Stromal cell of bone marrow (primary cell): ENCODE data around the gene MSRB2.
A peak's percentile ranks its signal among the peaks of the same experiment; 100 is the strongest.
"Not testable (repeated sequence)": the region's sequence is repeated elsewhere in the genome, so short reads cannot be mapped to it uniquely, and the experiment has no call there.

ENCODE experiments used
- DNase-seq: peaks from one replicate; pipeline ENCODE4 v3.0.0-alpha.2; 2012; ENCODE audit warnings: low read depth

MSRB2 gene

GRCh38 chr10:23095404-23095965 lies at the start of gene MSRB2:
MSRB2 (plus strand) TSS chr10:23095579; CDS start chr10:23095609, 30 bp downstream.
- DNase-seq = peak; percentile 88

GRCh38 chr10:23046027-23046426 lies 49.4 kb upstream of the MSRB2 start:
- DNase-seq = no peak

GRCh38 chr10:23047201-23048050 lies 48.0 kb upstream of the MSRB2 start:
- no peak for DNase-seq

GRCh38 chr10:23048191-23048590 lies 47.2 kb upstream of the MSRB2 start:
- no peak for DNase-seq

- no peak for DNase-seq
These were observed 44.1 kb upstream of the MSRB2 start for GRCh38 chr10:23051278-23051677.

DNA sequence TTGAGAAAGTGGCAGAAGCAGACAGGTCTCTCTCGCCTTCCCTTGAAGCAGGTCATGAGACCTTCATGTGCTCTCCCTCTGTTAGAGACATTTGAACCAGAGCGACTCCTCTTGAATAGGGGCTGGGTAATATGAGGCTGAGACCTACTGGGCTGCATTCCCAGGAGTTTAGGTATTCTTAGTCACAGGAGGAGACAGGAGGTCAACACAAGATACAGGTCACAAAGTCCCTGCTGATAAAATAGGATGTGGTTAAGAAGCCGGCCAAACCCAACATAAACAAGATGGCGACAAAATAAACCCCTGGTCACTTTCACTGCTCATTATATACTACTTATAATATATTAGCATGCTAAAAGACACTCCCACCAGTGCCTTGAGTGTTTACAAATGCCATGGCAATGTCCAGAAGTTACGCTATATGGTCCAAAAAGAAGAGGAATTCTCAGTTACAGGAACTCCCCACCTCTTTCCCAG lies 43.5 kb upstream of the MSRB2 start:
- DNase-seq = no peak

- no peak for DNase-seq
These were observed 42.3 kb upstream of the MSRB2 start for GRCh38 chr10:23053036-23053435.

- DNase-seq = no peak
These were observed 39.8 kb upstream of the MSRB2 start for GRCh38 chr10:23055424-23056185.

- no peak for DNase-seq
These were observed 39.2 kb upstream of the MSRB2 start for GRCh38 chr10:23056186-23056579.

- no peak for DNase-seq
These were observed 37.0 kb upstream of the MSRB2 start for GRCh38 chr10:23058366-23058765.

DNA sequence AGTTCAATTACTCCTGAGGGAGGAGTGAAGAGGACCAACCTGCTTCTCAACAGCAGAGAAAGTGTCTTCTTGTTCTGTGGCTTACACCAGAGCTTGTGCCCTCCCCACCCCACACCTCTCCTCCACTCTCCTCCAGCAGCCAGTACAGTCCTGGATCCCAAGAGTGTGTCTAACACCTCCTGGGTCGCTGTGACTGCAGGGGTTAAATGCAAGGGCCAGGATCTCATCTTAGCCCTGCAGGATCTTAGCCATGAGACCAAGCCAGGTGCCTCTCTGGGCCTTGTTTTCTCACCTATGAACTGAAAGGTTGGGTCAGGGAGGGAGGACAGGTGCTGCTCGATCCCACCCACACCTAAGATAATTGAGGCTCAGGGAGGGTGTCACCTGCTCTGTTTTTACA lies 34.5 kb upstream of the MSRB2 start:
- DNase-seq = no peak

DNA sequence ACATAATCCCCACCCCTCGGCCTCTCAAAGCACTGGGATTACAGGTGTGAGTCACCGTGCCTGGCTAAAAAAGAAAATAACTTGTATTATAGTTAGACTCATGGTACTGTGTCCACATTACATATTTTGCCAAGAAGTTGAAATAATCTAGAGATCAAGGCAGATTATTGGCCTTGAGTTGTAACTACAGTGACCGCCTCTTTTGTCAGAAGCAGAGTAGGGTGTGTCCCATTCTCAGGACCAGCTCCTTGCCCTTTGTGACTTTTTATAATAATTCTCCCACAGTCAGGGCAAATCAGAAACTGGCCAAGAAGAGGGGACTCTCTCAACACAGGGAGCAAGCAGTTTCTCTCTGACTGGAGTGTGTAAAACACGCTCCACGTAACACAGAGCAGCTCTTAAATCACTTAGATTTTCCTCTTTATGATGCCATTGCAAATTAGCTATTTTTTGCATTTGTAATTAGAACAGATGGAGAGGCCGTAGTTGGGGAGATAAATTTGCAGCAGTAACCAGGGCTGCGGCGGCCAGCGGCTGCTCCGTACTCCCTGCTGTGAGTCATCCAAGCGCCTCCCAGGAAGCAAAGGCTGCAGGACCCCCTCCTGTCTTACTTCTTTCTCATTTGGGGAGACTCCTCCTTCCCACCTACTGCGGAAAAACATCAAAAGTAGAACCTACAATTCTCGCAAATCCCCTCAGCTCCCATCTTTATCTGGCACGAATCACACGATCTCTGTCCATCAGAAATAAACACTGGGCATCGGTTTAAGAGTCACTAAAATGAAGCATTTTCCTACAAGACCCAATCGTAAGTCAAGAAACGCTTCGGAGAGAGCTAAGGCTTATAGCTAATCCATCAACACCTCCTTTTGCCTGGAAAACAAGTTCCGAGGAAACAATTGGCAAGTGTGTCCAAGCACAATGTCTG lies 32.1 kb upstream of the MSRB2 start:
- no peak for DNase-seq

- no peak for DNase-seq
These were observed 31.2 kb upstream of the MSRB2 start for GRCh38 chr10:23063973-23064812.

DNA sequence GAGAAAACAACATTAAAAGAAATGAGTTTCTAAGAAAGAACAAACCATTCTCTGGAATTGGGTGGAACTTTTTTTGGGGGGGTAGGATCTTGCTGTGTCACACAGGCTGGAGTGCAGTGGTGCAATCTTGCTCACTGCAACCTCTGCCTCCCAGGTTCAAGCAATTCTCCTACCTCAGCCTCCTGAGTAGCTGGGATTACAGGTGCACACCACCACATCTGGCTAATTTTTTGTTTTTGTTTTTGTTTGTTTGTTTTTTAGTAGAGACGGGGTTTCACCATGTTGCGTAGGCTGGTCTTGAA lies 30.6 kb upstream of the MSRB2 start:
- DNase-seq = not testable (repeated sequence)

- DNase-seq = peak; percentile 64
These were observed 30.0 kb upstream of the MSRB2 start for GRCh38 chr10:23065181-23065948.

GRCh38 chr10:23067337-23067736 lies 28.0 kb upstream of the MSRB2 start:
- DNase-seq = no peak

- DNase-seq = peak; percentile 43
These were observed 27.2 kb upstream of the MSRB2 start for GRCh38 chr10:23067939-23068775.

GRCh38 chr10:23069019-23069815 lies 26.2 kb upstream of the MSRB2 start:
- DNase-seq = no peak
